GM23248 (cell line): Measurements from ENCODE around the gene C10orf90. TPM values are rescaled to one million over a fixed set of nuclear protein-coding genes. Genes with fewer than 3 reads are reported as not detected.

Experiments
- DNase-seq: peaks from one replicate; pipeline ENCODE4 v3.0.0-alpha.2; 2015
- H2AFZ ChIP-seq: fragments of 200-600 bp; sonication (generic); 2 replicates; pipeline ENCODE4 v1.6.1; 2016; ENCODE audit warnings: antibody characterized with exemption
- H3F3A ChIP-seq: fragments of 200-600 bp; sonication (generic); 2 replicates; pipeline ENCODE4 v1.6.1; 2016; ENCODE audit warnings: mild to moderate bottlenecking, antibody characterized with exemption, mixed run types; ENCODE audit not compliant: insufficient read depth
- H3K27ac ChIP-seq: fragments of 200-600 bp; sonication (generic); 2 replicates; pipeline ENCODE4 v1.5.1; 2016; ENCODE audit warnings: mild to moderate bottlenecking
- H3K27me3 ChIP-seq: fragments of 200-600 bp; sonication (generic); replicated peaks from 2 replicates; pipeline ENCODE4 v1.6.1; 2016; ENCODE audit warnings: mild to moderate bottlenecking; ENCODE audit not compliant: insufficient read depth
- H3K36me3 ChIP-seq: fragments of 200-600 bp; sonication (generic); 2 replicates; pipeline ENCODE4 v1.6.1; 2016; ENCODE audit warnings: low read depth, mild to moderate bottlenecking
- H3K4me1 ChIP-seq: fragments of 200-600 bp; sonication (generic); 2 replicates; pipeline ENCODE4 v1.6.1; 2016; ENCODE audit warnings: mild to moderate bottlenecking; ENCODE audit not compliant: insufficient read depth
- H3K4me2 ChIP-seq: fragments of 200-600 bp; sonication (generic); one replicate; pipeline ENCODE4 v1.6.1; 2016; ENCODE audit warnings: mild to moderate bottlenecking; ENCODE audit not compliant: unreplicated experiment
- H3K4me3 ChIP-seq: fragments of 200-600 bp; sonication (generic); 2 replicates; pipeline ENCODE4 v1.5.1; 2016; ENCODE audit warnings: mild to moderate bottlenecking
- H3K79me2 ChIP-seq: fragments of 200-600 bp; sonication (generic); 2 replicates; pipeline ENCODE4 v1.6.1; 2016; ENCODE audit warnings: mild to moderate bottlenecking; ENCODE audit not compliant: insufficient read depth
- H3K9ac ChIP-seq: fragments of 200-600 bp; sonication (generic); 2 replicates; pipeline ENCODE4 v1.6.1; 2016; ENCODE audit warnings: mild to moderate bottlenecking
- H3K9me2 ChIP-seq: fragments of 200-600 bp; sonication (generic); 2 replicates; pipeline ENCODE4 v1.6.1; 2016; ENCODE audit warnings: mixed run types, mild to moderate bottlenecking, moderate library complexity; ENCODE audit not compliant: insufficient read depth
- H3K9me3 ChIP-seq: fragments of 200-600 bp; sonication (generic); one replicate; pipeline ENCODE4 v1.6.1; 2017; ENCODE audit warnings: low read depth
- H4K20me1 ChIP-seq: fragments of 200-600 bp; sonication (generic); 2 replicates; pipeline ENCODE4 v1.6.0; 2016; ENCODE audit not compliant: insufficient read depth
- EZH2 ChIP-seq: fragments of 200-600 bp; sonication (generic); IDR thresholded peaks from 2 replicates; pipeline ENCODE4 v1.6.1; 2018; ENCODE audit warnings: antibody characterized with exemption, mild to moderate bottlenecking; ENCODE audit not compliant: insufficient read depth, poor library complexity, severe bottlenecking
- EZH2phosphoT487 ChIP-seq: fragments of 200-600 bp; sonication (generic); IDR thresholded peaks from 2 replicates; pipeline ENCODE4 v1.6.1; 2018; ENCODE audit warnings: antibody characterized with exemption, moderate library complexity, mild to moderate bottlenecking, low read depth; ENCODE audit not compliant: insufficient read depth
- WGBS, 2 experiments: methylation state at CpG; one replicate each; pipeline ENCODE4 v1.1.6; 2015 to 2017; ENCODE audit warnings: low lambda C conversion rate in 2 of 2, low coverage in 1 of 2; ENCODE audit errors: missing lambda C conversion rate in 2 of 2; 5-methylcytosine and 5-hydroxymethylcytosine counted together
- in situ Hi-C: fragments of 300-500 bp; cut with MboI; formaldehyde crosslinking; loops from 2 replicates; pipeline ENCODE4 v1.15.0; 2020
- polyA plus RNA-seq: library from polyadenylated mRNA; unstranded; fragments of >200 nt; fragmentation: Nextera tagmentation; extraction: Ambion mirVana; gene quantifications from 2 replicates; pipeline ENCODE4 v1.2.1, GENCODE V29; 2016
- total RNA-seq: library from RNA; depleted of rRNA; stranded (reverse); fragments of >200 nt; shearing (Covaris generic); gene quantifications from 2 replicates; pipeline ENCODE4 v1.2.3, GENCODE V29; 2014

Gene C10orf90
- total and polyA plus RNA-seq, 2 experiments from 2014 or later = 0.22 to 0.71 TPM

DNA sequence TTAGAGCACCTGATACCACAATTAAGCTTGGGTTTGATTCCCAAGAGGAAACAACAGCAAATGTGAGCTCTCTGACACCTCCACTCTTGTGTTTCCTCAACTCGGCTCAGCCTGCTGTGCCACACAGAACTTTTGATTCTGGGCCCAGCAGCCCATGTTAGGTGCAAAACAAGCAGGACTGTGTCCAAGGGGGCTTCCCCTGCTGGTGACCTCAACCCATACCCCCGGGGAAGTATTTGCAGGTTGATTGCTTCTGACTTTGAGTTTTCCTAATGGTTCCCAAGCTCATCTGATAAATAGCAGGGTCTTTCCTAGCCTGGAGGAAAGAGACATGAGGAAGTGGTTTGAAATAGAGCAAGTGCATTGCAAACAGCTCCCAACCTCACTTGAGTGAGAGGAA is 238.7 kb downstream of the C10orf90 start:
- no peak for DNase-seq
- Histone ChIP-seq H3K9ac (no peak overlapping the region), H3K4me1 (no peaks in the 10 kb centered on the region), H3K4me2 (no peak overlapping the region), H3K9me2 (no peaks in the 10 kb centered on the region), H3F3A (no peaks in the 10 kb centered on the region), H4K20me1 (no peaks in the 10 kb centered on the region), H3K4me3 (no peak overlapping the region), H3K9me3 (no peaks in the 10 kb centered on the region), H2AFZ (no peak overlapping the region), H3K27me3 (no peaks in the 10 kb centered on the region), H3K36me3 (no peaks in the 10 kb centered on the region), H3K27ac (no peak overlapping the region), H3K79me2 (no peaks in the 10 kb centered on the region)
- 95% methylated on average over 2 of the region's 2 CpGs for WGBS, 2 experiments
- in situ Hi-C loops = no loop called here
- TF ChIP-seq EZH2phosphoT487 (no peak), EZH2 (no peak)

DNA sequence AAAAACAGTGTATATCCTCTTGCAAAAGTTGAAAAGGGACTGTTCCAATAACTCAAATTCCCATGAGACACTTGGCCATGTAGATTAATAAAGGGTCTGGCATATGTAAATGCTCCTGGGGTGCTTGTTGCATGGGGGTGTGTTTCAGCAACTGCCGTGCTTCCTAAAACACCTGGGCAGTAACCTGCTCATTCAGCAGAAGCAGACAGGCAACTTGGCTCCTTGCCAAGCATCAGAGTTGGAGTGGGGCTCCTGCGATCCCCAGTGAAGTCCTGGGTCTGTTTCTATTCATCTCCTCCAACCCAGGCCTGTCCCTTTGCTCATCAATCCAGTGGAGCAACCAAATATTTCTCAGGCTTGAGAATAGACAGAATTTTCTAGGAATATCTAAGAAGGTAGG is 240.0 kb downstream of the C10orf90 start:
- H4K20me1 ChIP-seq = no peaks in the 10 kb centered on the region
- H3K27ac ChIP-seq = no peak overlapping the region
- no peak overlapping the region for H3K4me2 ChIP-seq
- H2AFZ ChIP-seq = no peak overlapping the region
- DNase-seq = no peak
- H3K9ac ChIP-seq = no peak overlapping the region
- H3K36me3 ChIP-seq = no peaks in the 10 kb centered on the region
- no peaks in the 10 kb centered on the region for H3K79me2 ChIP-seq
- no peak overlapping the region for H3K4me3 ChIP-seq
- no peaks in the 10 kb centered on the region for H3K27me3 ChIP-seq
- in situ Hi-C loops = no loop called here
- no peaks in the 10 kb centered on the region for H3K4me1 ChIP-seq
- H3K9me3 ChIP-seq = no peaks in the 10 kb centered on the region
- TF ChIP-seq EZH2 (no peak), EZH2phosphoT487 (no peak)
- H3F3A ChIP-seq = no peaks in the 10 kb centered on the region
- 82 to 85% methylated on average over 2 of the region's 2 CpGs for WGBS, 2 experiments
- H3K9me2 ChIP-seq = no peaks in the 10 kb centered on the region

DNA sequence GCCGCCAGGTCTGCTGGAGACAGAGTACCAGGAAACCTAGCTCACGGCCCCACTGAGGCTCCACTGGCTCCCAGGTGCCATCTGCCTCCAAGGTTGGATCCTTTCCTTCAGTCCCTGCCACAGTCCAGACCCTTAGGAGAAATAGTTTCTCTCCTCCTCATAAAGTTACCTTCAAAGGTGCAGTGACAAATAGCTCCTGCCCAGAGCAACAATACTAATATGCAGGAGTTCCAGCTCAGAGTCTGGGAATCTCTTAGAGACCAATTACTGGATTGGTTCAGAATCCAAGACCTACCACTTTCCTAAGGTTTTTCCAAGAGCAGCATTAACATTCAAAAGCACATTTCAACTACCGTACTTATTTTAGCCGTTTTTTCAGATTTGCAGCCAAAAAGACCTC is 241.2 kb downstream of the C10orf90 start:
- no peak overlapping the region for H3K4me2 ChIP-seq
- no peaks in the 10 kb centered on the region for H3K4me1 ChIP-seq
- H3K9ac ChIP-seq = no peak overlapping the region
- no peak overlapping the region for H3K4me3 ChIP-seq
- H3K9me3 ChIP-seq = no peaks in the 10 kb centered on the region
- no peak for DNase-seq
- H4K20me1 ChIP-seq = no peaks in the 10 kb centered on the region
- H3F3A ChIP-seq = no peaks in the 10 kb centered on the region
- 92 to 93% methylated on average over 4 of the region's 4 CpGs for WGBS, 2 experiments
- H3K27me3 ChIP-seq = no peaks in the 10 kb centered on the region
- H3K27ac ChIP-seq = no peak overlapping the region
- in situ Hi-C loops = no loop called here
- no peak overlapping the region for H2AFZ ChIP-seq
- no peaks in the 10 kb centered on the region for H3K36me3 ChIP-seq
- no peaks in the 10 kb centered on the region for H3K9me2 ChIP-seq
- TF ChIP-seq EZH2phosphoT487 (no peak), EZH2 (no peak)
- no peaks in the 10 kb centered on the region for H3K79me2 ChIP-seq

DNA sequence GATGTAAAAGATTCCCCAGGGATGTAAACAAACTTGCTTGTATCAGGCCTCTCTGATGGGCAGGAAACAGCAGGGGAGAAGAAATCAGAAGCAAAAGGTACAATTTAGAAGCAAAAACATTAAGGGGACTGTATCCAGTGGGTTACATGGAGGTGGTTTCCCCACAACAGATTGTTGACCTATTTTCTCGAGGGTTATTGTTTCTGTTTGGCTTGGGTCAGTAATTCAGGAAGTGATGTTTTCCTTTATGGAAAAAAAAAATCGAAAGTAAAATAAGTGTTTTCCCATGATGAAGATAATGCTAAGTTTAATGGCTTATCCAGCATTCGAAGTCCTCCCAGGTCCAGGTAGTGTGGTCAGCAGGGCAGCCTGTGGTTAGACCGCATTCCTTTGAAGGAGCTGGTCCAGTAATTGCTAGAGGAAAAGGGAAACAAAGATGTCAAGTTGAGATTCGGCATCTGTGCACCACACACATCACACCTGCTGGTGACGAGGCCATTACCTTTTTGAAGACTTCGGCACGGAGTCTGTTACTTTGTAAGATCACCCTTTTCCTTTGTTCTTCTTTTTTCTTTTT is 244.9 kb downstream of the C10orf90 start:
- Histone ChIP-seq H3K36me3 (no peaks in the 10 kb centered on the region), H3K27ac (no peak overlapping the region), H3K9ac (no peak overlapping the region), H3F3A (peaks cover 25% of the 10 kb centered on the region), H4K20me1 (no peaks in the 10 kb centered on the region), H3K4me2 (no peak overlapping the region), H3K4me3 (no peak overlapping the region), H3K9me3 (no peaks in the 10 kb centered on the region), H3K9me2 (no peaks in the 10 kb centered on the region), H3K79me2 (no peaks in the 10 kb centered on the region), H3K27me3 (no peaks in the 10 kb centered on the region), H3K4me1 (peaks cover 22% of the 10 kb centered on the region), H2AFZ (no peak overlapping the region)
- no peak for DNase-seq
- no peak for TF ChIP-seq EZH2
- TF ChIP-seq EZH2phosphoT487 = no peak
- in situ Hi-C loops = no loop called here
- 74 to 78% methylated on average over 8 of the region's 8 CpGs for WGBS, 2 experiments

DNA sequence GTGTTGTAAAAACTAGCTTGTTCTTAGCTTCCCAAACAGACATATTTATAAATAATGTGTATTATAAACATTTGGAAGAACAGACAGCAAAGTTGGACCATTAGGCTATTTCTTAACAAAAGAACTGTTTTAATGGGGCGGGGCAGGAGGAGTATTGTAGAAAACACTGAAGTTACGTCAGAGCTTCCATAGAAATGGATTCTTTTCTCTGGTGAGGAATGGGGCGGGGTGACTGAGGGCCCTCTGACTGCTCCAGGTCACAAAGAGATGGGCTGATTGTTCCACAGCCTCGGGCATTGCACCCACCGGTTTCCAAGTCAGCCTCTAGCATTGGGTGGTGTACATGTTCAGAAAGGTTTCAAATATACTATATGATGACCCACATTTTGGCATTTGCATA is 245.5 kb downstream of the C10orf90 start:
- WGBS, 2 experiments = 90 to 96% methylated on average over 5 of the region's 5 CpGs
- H4K20me1 ChIP-seq = no peaks in the 10 kb centered on the region
- H3K79me2 ChIP-seq = no peaks in the 10 kb centered on the region
- no peaks in the 10 kb centered on the region for H3K27me3 ChIP-seq
- no peak overlapping the region for H3K4me3 ChIP-seq
- no peak for DNase-seq
- no peak overlapping the region for H3K9ac ChIP-seq
- H3K4me2 ChIP-seq = no peak overlapping the region
- peaks cover 29% of the 10 kb centered on the region for H3F3A ChIP-seq
- no peaks in the 10 kb centered on the region for H3K9me3 ChIP-seq
- H3K9me2 ChIP-seq = no peaks in the 10 kb centered on the region
- H3K27ac ChIP-seq = no peak overlapping the region
- H3K4me1 ChIP-seq = peaks cover 26% of the 10 kb centered on the region
- H3K36me3 ChIP-seq = no peaks in the 10 kb centered on the region
- in situ Hi-C loops = no loop called here
- TF ChIP-seq EZH2phosphoT487 (no peak), EZH2 (no peak)
- no peak overlapping the region for H2AFZ ChIP-seq
